Measurements from ENCODE around the gene DKK3.

The DKK3 gene

GRCh38 chr11:11966826-11967668 is 41.4 kb downstream of the DKK3 start:
- DNase-seq (ENCODE audit: low read depth): peak; percentile 42

- no peak for DNase-seq (ENCODE audit: low read depth)
These were observed 42.1 kb downstream of the DKK3 start for GRCh38 chr11:11966354-11966741.

GRCh38 chr11:11965656-11966353 is 42.6 kb downstream of the DKK3 start:
- no peak for DNase-seq (ENCODE audit: low read depth)

- DNase-seq (ENCODE audit: low read depth): no peak
These were observed 43.2 kb downstream of the DKK3 start for GRCh38 chr11:11965192-11965591.

- DNase-seq (ENCODE audit: low read depth): no peak
These were observed 43.7 kb downstream of the DKK3 start for GRCh38 chr11:11964774-11965150.

GRCh38 chr11:11963842-11964773 is 44.3 kb downstream of the DKK3 start:
- DNase-seq (ENCODE audit: low read depth): no peak

GRCh38 chr11:11963067-11963466 is 45.4 kb downstream of the DKK3 start:
- no peak for DNase-seq (ENCODE audit: low read depth)

GRCh38 chr11:11961399-11962028 is 46.9 kb downstream of the DKK3 start:
- no peak for DNase-seq (ENCODE audit: low read depth)

- DNase-seq (ENCODE audit: low read depth): no peak
These were observed 47.7 kb downstream of the DKK3 start for GRCh38 chr11:11960687-11961086.

GRCh38 chr11:11959601-11960000 is 48.8 kb downstream of the DKK3 start:
- DNase-seq (ENCODE audit: low read depth): no peak

GRCh38 chr11:11958403-11959231 is 49.8 kb downstream of the DKK3 start:
- DNase-seq (ENCODE audit: low read depth): no peak

- DNase-seq (ENCODE audit: low read depth): no peak
These were observed 52.4 kb downstream of the DKK3 start for GRCh38 chr11:11956006-11956405.

GRCh38 chr11:11952036-11952435 is 56.4 kb downstream of the DKK3 start:
- no peak for DNase-seq (ENCODE audit: low read depth)

GRCh38 chr11:11949482-11949881 is 58.9 kb downstream of the DKK3 start:
- DNase-seq (ENCODE audit: low read depth): no peak

- no peak for DNase-seq (ENCODE audit: low read depth)
These were observed 60.0 kb downstream of the DKK3 start for GRCh38 chr11:11948242-11948947.

- DNase-seq (ENCODE audit: low read depth): no peak
These were observed 60.6 kb downstream of the DKK3 start for GRCh38 chr11:11947825-11948224.

GRCh38 chr11:11946878-11947277 is 61.5 kb downstream of the DKK3 start:
- DNase-seq (ENCODE audit: low read depth): no peak

- no peak for DNase-seq (ENCODE audit: low read depth)
These were observed 62.2 kb downstream of the DKK3 start for GRCh38 chr11:11946180-11946579.

GRCh38 chr11:11944444-11944843 is 64.0 kb downstream of the DKK3 start:
- DNase-seq (ENCODE audit: low read depth): no peak

GRCh38 chr11:11942668-11943067 is 65.8 kb downstream of the DKK3 start:
- DNase-seq (ENCODE audit: low read depth): no peak
